Measurements from ENCODE around the gene FASN.

The FASN gene

GRCh38 chr17:82106688-82107305 is 8.8 kb upstream of the FASN start:
- no peaks in the 10 kb centered on the region for H3K9me3 ChIP-seq (ENCODE audit: insufficient read depth, low read depth, low read length)
- H3K4me3 ChIP-seq (ENCODE audit: low read length) = no peak overlapping the region
- H3K27ac ChIP-seq (ENCODE audit: low read length) = no peak overlapping the region
- H3K9ac ChIP-seq (ENCODE audit: low read depth, low read length) = peak overlapping the region; percentile 8; the same call in 1 of the 2 replicates
- H3K4me1 ChIP-seq (ENCODE audit: insufficient read depth, low read length) = peaks cover 6% of the 10 kb centered on the region; the same call in 1 of the 2 replicates
- no peaks in the 10 kb centered on the region for H3K36me3 ChIP-seq (ENCODE audit: insufficient read depth, low read depth, low read length)
- peaks cover 8% of the 10 kb centered on the region; the same call in 1 of the 2 replicates for H3K27me3 ChIP-seq (ENCODE audit: insufficient read depth, low read length)

DNA sequence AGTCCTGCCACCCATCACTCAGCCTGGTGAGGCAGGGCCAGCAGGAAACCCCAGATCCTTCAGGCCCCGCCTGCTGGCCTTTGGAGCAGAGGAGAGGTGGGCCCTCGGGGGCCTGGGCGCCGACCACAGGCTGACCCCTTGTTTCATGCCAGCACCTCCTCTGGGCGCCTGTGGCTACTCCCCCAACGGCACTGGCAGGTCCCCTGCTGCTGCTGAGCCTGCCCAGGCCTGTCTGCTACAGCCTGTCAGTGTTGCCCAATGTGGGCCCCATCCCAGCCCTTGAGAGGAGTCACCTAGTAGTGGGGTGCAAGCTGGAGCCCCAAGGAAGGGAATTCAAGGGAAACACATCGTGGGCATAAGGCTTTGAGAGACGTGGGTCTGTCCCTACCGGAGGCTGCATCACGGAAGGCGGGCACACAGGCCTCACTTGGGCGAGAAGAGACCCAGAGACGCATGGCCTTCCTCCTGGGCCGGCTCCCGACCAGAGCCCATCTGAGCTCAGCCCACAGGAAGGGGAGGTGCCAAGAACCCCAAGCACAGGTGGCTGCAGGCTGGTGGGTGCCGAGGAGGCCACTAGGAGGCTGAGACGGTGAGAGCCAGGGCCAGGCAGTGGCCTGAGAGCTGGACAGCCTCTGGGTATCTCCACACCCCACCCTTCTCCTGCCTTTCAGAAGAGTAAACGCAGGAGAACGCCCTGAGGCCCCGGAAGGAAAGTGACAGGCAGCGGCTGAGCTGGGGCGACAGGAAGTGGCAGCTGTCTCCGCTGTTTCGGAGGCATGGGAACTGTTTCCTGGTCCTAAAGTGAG is 8.0 kb upstream of the FASN start:
- H3K27ac ChIP-seq (ENCODE audit: low read length) = no peak overlapping the region
- H3K4me1 ChIP-seq (ENCODE audit: insufficient read depth, low read length) = peaks cover 6% of the 10 kb centered on the region; the same call in 1 of the 2 replicates
- H3K36me3 ChIP-seq (ENCODE audit: insufficient read depth, low read depth, low read length) = no peaks in the 10 kb centered on the region
- H3K27me3 ChIP-seq (ENCODE audit: insufficient read depth, low read length) = peaks cover 8% of the 10 kb centered on the region; the same call in 1 of the 2 replicates
- H3K9ac ChIP-seq (ENCODE audit: low read depth, low read length) = peak overlapping the region; percentile 8; the same call in 1 of the 2 replicates
- no peaks in the 10 kb centered on the region for H3K9me3 ChIP-seq (ENCODE audit: insufficient read depth, low read depth, low read length)
- no peak overlapping the region for H3K4me3 ChIP-seq (ENCODE audit: low read length)

DNA sequence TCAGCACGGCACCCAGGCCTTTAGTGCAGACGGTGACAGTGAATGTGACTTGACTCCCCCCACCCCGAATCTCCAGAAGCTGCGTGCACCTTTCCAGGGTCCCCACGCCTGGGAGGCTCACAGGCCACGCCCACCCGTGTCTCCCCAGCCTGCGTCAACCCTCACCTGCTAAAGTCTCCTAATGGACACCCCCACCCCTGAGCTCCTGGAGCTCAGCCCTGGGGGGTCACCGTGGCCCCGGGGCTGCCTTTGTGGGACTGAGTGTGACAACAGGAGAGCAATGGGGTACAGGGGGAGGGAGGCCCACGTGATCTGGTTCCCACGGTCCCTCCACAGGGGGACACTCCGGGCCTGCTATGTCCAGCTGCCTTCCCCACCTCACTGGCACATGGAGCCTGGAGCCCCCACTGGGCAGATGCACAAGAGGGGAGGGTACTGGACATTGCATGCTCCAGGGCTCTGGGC is 7.4 kb upstream of the FASN start:
- H3K27ac ChIP-seq (ENCODE audit: low read length) = no peak overlapping the region
- peaks cover 6% of the 10 kb centered on the region; the same call in 1 of the 2 replicates for H3K4me1 ChIP-seq (ENCODE audit: insufficient read depth, low read length)
- H3K36me3 ChIP-seq (ENCODE audit: insufficient read depth, low read depth, low read length) = no peaks in the 10 kb centered on the region
- H3K4me3 ChIP-seq (ENCODE audit: low read length) = no peak overlapping the region
- no peak overlapping the region for H3K9ac ChIP-seq (ENCODE audit: low read depth, low read length)
- H3K9me3 ChIP-seq (ENCODE audit: insufficient read depth, low read depth, low read length) = no peaks in the 10 kb centered on the region
- peaks cover 8% of the 10 kb centered on the region; the same call in 1 of the 2 replicates for H3K27me3 ChIP-seq (ENCODE audit: insufficient read depth, low read length)

- no peak overlapping the region for H3K9ac ChIP-seq (ENCODE audit: low read depth, low read length)
- no peak overlapping the region for H3K4me3 ChIP-seq (ENCODE audit: low read length)
- H3K27me3 ChIP-seq (ENCODE audit: insufficient read depth, low read length) = peaks cover 8% of the 10 kb centered on the region; the same call in 1 of the 2 replicates
- no peak overlapping the region for H3K27ac ChIP-seq (ENCODE audit: low read length)
- H3K9me3 ChIP-seq (ENCODE audit: insufficient read depth, low read depth, low read length) = no peaks in the 10 kb centered on the region
- H3K36me3 ChIP-seq (ENCODE audit: insufficient read depth, low read depth, low read length) = no peaks in the 10 kb centered on the region
- H3K4me1 ChIP-seq (ENCODE audit: insufficient read depth, low read length) = peaks cover 6% of the 10 kb centered on the region; the same call in 1 of the 2 replicates
These were observed 6.9 kb upstream of the FASN start for GRCh38 chr17:82104797-82105416.

DNA sequence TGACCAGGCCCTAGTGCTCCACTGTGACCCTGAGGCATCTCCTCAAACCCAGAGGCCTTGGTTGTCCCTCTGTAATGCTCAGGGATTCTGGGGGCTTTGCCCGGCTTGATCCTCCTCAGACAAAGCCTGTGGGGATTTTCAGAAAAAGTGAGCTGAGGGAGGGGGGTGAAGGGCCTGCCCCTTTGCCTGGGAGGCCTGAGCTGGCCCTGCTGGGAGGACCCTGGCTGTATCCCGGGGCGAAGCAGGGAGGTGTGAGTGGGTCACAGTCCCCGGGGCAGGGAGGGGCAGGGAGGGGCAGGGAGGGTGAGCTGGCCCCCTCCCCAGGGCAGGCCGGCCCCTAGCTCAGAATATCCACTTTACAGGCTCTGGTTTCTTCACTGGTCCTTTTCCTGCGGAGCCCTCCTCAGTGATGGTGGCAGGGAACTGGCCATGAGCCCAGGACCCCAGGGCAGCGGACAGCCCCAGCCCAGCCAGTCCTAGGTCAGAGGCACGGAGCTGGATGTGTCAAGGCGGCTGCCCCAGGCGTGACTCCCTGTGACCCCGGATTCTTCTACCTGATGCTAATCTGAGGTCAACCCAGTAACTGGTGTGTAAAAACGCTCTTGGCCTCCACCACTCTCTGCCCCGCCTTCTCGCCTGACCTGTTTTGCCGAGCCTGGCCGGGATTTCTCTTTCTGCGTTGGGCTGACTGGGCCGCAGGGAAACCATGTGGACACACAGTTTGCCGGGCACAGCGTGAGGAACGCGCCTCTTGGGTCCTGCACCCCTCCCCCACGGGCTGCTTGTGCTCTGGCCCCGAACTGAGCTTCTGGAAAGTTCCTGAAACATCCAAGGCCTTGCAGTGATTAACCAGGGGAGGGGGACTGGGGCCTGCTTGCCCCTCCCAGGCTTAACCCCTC is 5.8 kb upstream of the FASN start:
- peaks cover 5% of the 10 kb centered on the region; the same call in 1 of the 2 replicates for H3K27me3 ChIP-seq (ENCODE audit: insufficient read depth, low read length)
- H3K27ac ChIP-seq (ENCODE audit: low read length) = peak overlapping the region; percentile 33
- H3K36me3 ChIP-seq (ENCODE audit: insufficient read depth, low read depth, low read length) = no peaks in the 10 kb centered on the region
- peak overlapping the region; percentile 46; the same call in 1 of the 2 replicates for H3K9ac ChIP-seq (ENCODE audit: low read depth, low read length)
- no peaks in the 10 kb centered on the region for H3K9me3 ChIP-seq (ENCODE audit: insufficient read depth, low read depth, low read length)
- H3K4me1 ChIP-seq (ENCODE audit: insufficient read depth, low read length) = peaks cover 10% of the 10 kb centered on the region; the same call in 1 of the 2 replicates
- H3K4me3 ChIP-seq (ENCODE audit: low read length) = no peak overlapping the region

DNA sequence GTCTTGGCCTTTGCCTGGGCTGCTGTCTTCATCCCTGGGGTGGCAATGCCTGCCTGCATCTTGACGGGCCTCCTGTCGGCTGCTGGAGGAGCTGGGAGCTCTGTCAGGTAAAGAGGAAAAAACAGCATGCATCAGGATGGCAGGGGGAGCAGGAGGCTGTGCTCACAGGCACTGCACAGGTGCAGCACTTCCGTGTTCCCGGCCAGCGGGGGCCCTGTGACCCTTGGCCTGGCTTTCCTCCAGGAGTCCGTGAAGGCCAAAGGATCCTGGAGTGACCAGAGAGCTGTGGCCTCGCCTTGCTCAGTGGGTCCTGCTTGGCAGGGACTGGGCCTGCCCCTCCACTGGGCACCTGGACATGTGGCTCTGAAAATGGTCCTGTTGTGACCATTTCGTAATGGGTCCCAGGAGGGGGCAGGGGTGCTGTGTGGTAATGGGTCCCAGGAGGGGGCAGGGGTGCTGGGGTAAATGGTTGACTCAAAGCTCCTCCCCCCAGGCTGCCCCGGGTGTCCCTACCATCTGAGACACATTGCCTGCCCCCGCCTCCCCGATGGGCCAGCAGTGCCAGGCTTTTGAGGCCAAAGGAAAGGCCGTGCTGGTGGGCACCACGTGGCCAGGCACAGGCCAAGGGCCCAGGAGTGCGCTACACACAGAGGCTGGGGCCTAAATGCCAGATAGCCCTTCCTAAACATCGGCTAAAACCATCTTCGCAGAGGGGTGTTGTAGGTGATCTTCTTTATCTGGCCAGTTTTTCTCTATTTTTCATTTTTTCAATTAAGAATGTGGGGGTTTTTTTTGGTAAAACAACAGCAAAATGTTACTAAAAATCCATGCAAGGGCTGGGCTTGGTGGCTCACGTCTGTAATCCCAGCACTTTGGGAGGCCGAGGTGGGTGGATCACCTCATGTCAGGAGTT is 4.0 kb upstream of the FASN start:
- Histone ChIP-seq H3K36me3 (ENCODE audit: insufficient read depth, low read depth, low read length) (no peaks in the 10 kb centered on the region), H3K9ac (ENCODE audit: low read depth, low read length) (no peak overlapping the region), H3K27me3 (ENCODE audit: insufficient read depth, low read length) (no peaks in the 10 kb centered on the region), H3K4me1 (ENCODE audit: insufficient read depth, low read length) (peaks cover 10% of the 10 kb centered on the region; the same call in 1 of the 2 replicates), H3K27ac (ENCODE audit: low read length) (no peak overlapping the region), H3K4me3 (ENCODE audit: low read length) (no peak overlapping the region), H3K9me3 (ENCODE audit: insufficient read depth, low read depth, low read length) (no peaks in the 10 kb centered on the region)

DNA sequence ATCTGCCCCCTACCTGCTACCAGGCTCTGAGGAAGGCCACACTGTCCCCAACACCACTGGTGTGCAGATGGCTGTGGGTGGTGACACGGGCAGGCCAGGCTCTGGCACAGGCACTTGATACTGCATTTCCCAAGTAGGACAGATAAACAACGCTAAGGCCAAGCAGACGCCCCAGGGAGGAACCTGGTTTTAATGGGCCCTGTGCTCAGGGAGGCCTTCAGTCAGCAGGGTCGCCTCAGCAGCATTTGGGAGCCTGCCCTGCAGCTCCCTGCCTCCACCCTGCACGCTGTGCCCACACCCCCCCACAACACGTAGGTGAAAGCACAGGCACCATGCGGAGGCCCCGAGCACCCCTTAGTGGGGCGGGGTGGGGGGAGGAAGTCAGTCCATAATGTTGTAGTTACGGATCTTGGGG is 3.3 kb upstream of the FASN start:
- H3K9ac ChIP-seq (ENCODE audit: low read depth, low read length) = no peak overlapping the region
- no peak overlapping the region for H3K4me3 ChIP-seq (ENCODE audit: low read length)
- H3K4me1 ChIP-seq (ENCODE audit: insufficient read depth, low read length) = peaks cover 10% of the 10 kb centered on the region; the same call in 1 of the 2 replicates
- H3K9me3 ChIP-seq (ENCODE audit: insufficient read depth, low read depth, low read length) = no peaks in the 10 kb centered on the region
- no peak overlapping the region for H3K27ac ChIP-seq (ENCODE audit: low read length)
- peaks cover 3% of the 10 kb centered on the region; the same call in 1 of the 2 replicates for H3K36me3 ChIP-seq (ENCODE audit: insufficient read depth, low read depth, low read length)
- H3K27me3 ChIP-seq (ENCODE audit: insufficient read depth, low read length) = no peaks in the 10 kb centered on the region

GRCh38 chr17:82100502-82101298 is 2.7 kb upstream of the FASN start:
- H3K27me3 ChIP-seq (ENCODE audit: insufficient read depth, low read length) = no peaks in the 10 kb centered on the region
- peaks cover 9% of the 10 kb centered on the region for H3K36me3 ChIP-seq (ENCODE audit: insufficient read depth, low read depth, low read length)
- H3K9ac ChIP-seq (ENCODE audit: low read depth, low read length) = no peak overlapping the region
- H3K9me3 ChIP-seq (ENCODE audit: insufficient read depth, low read depth, low read length) = no peaks in the 10 kb centered on the region
- H3K27ac ChIP-seq (ENCODE audit: low read length) = no peak overlapping the region
- peaks cover 11% of the 10 kb centered on the region; the same call in 1 of the 2 replicates for H3K4me1 ChIP-seq (ENCODE audit: insufficient read depth, low read length)
- no peak overlapping the region for H3K4me3 ChIP-seq (ENCODE audit: low read length)

GRCh38 chr17:82098939-82099763 is 1.1 kb upstream of the FASN start:
- H3K4me1 ChIP-seq (ENCODE audit: insufficient read depth, low read length) = peaks cover 11% of the 10 kb centered on the region; the same call in 1 of the 2 replicates
- H3K27ac ChIP-seq (ENCODE audit: low read length) = peak overlapping the region; percentile 94
- H3K36me3 ChIP-seq (ENCODE audit: insufficient read depth, low read depth, low read length) = peaks cover 21% of the 10 kb centered on the region
- H3K9me3 ChIP-seq (ENCODE audit: insufficient read depth, low read depth, low read length) = no peaks in the 10 kb centered on the region
- H3K27me3 ChIP-seq (ENCODE audit: insufficient read depth, low read length) = no peaks in the 10 kb centered on the region
- peak overlapping the region; percentile 91; the same call in 1 of the 2 replicates for H3K9ac ChIP-seq (ENCODE audit: low read depth, low read length)
- peak overlapping the region; percentile 68; the same call in 1 of the 2 replicates for H3K4me3 ChIP-seq (ENCODE audit: low read length)
